SH-SY5Y (cell line): ENCODE data around the gene LCE2D.

Experiments used
- GATA2 ChIP-seq: IDR thresholded peaks from 2 replicates; pipeline ENCODE4 v1.6.1; 2011; ENCODE audit warnings: mild to moderate bottlenecking, low read depth, low read length
- GATA3 ChIP-seq: IDR thresholded peaks from 2 replicates; pipeline ENCODE4 v1.6.1; 2011; ENCODE audit warnings: low read depth, mild to moderate bottlenecking, low read length, moderate library complexity

DNA sequence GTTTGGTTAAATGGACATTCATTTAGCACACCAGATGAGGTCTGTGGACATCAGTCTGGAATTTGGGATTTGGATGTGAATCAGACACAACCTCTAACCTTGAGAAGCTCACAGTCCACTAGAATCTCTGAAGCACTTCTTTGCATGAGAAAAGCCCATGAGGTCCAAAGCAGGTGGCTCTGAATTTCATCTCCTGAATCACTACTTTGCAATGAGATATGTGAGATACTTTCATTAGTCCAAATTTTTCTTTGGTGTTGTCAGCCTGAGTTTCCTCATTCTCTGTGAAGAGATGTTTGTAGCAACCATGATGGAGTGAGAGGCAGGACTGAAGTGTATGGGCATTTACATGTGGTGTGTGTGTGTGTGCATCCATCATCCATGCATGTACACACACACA, 16.5 kb upstream of the LCE2D start:
- no peak for TF ChIP-seq GATA2
- no peak for TF ChIP-seq GATA3
